Umbilical cord (tissue), 2 donors: ENCODE measurements around the gene ATP1A2. TPM values are rescaled to one million over a fixed set of nuclear protein-coding genes. Genes with fewer than 3 reads are reported as not detected.
A peak's percentile ranks its signal among the peaks of the same experiment; 100 is the strongest.
"Not testable (repeated sequence)": the region's sequence is repeated elsewhere in the genome, so short reads cannot be mapped to it uniquely, and the experiment has no call there.

Experiments used
- DNase-seq: peaks from one replicate; pipeline ENCODE4 v3.0.0-alpha.2; 2015; ENCODE audit warnings: low spot score
- total RNA-seq: library from RNA; depleted of rRNA; stranded (reverse); fragments of >200 nt; gene quantifications from one replicate; pipeline ENCODE4 v1.2.3, GENCODE V29; 2014; ENCODE audit warnings: low replicate concordance; ENCODE audit not compliant: insufficient read depth

The ATP1A2 gene
- total RNA-seq, 1 donor from 2014 or later: 11.1 TPM

- DNase-seq: no peak
These were observed 8.2 kb downstream of the ATP1A2 start for GRCh38 chr1:160123726-160124125.

- DNase-seq: no peak
These were observed 9.3 kb downstream of the ATP1A2 start for GRCh38 chr1:160124705-160125478.

- no peak for DNase-seq
These were observed 10.2 kb downstream of the ATP1A2 start for GRCh38 chr1:160125746-160126145.

- DNase-seq: not testable (repeated sequence)
These were observed 10.8 kb downstream of the ATP1A2 start for GRCh38 chr1:160126342-160126741.

GRCh38 chr1:160127381-160127780 lies 11.8 kb downstream of the ATP1A2 start:
- DNase-seq: no peak

- DNase-seq: peak; percentile 49
These were observed 12.4 kb downstream of the ATP1A2 start for GRCh38 chr1:160127865-160128523.

- no peak for DNase-seq
These were observed 13.1 kb downstream of the ATP1A2 start for GRCh38 chr1:160128636-160129035.

- DNase-seq: no peak
These were observed 13.5 kb downstream of the ATP1A2 start for GRCh38 chr1:160129046-160129445.

- DNase-seq: no peak
These were observed 14.0 kb downstream of the ATP1A2 start for GRCh38 chr1:160129558-160129957.

GRCh38 chr1:160129966-160130365 lies 14.4 kb downstream of the ATP1A2 start:
- no peak for DNase-seq

- DNase-seq: no peak
These were observed 14.9 kb downstream of the ATP1A2 start for GRCh38 chr1:160130486-160130885.

GRCh38 chr1:160130939-160131338 lies 15.4 kb downstream of the ATP1A2 start:
- no peak for DNase-seq

GRCh38 chr1:160131803-160132565 lies 16.4 kb downstream of the ATP1A2 start:
- DNase-seq: no peak

- DNase-seq: no peak
These were observed 18.6 kb downstream of the ATP1A2 start for GRCh38 chr1:160133990-160134770.

- DNase-seq: no peak
These were observed 19.4 kb downstream of the ATP1A2 start for GRCh38 chr1:160134791-160135572.

- DNase-seq: no peak
These were observed 20.8 kb downstream of the ATP1A2 start for GRCh38 chr1:160136121-160136925.

GRCh38 chr1:160136926-160137200 lies 21.3 kb downstream of the ATP1A2 start:
- no peak for DNase-seq

GRCh38 chr1:160137216-160137862 lies 21.8 kb downstream of the ATP1A2 start:
- DNase-seq: no peak

- no peak for DNase-seq
These were observed 24.3 kb downstream of the ATP1A2 start for GRCh38 chr1:160139840-160140239.

GRCh38 chr1:160143695-160144094 lies 28.1 kb downstream of the ATP1A2 start:
- DNase-seq: no peak
